ENCODE measurements around the gene PIGW. TPM values are rescaled to one million over a fixed set of nuclear protein-coding genes. Genes with fewer than 3 reads are reported as not detected.

Gene PIGW
- total and polyA plus RNA-seq, 2 donors (not counting 1 experiment from before 2014, with no cell fraction given): 2.6 to 10.1 TPM

DNA sequence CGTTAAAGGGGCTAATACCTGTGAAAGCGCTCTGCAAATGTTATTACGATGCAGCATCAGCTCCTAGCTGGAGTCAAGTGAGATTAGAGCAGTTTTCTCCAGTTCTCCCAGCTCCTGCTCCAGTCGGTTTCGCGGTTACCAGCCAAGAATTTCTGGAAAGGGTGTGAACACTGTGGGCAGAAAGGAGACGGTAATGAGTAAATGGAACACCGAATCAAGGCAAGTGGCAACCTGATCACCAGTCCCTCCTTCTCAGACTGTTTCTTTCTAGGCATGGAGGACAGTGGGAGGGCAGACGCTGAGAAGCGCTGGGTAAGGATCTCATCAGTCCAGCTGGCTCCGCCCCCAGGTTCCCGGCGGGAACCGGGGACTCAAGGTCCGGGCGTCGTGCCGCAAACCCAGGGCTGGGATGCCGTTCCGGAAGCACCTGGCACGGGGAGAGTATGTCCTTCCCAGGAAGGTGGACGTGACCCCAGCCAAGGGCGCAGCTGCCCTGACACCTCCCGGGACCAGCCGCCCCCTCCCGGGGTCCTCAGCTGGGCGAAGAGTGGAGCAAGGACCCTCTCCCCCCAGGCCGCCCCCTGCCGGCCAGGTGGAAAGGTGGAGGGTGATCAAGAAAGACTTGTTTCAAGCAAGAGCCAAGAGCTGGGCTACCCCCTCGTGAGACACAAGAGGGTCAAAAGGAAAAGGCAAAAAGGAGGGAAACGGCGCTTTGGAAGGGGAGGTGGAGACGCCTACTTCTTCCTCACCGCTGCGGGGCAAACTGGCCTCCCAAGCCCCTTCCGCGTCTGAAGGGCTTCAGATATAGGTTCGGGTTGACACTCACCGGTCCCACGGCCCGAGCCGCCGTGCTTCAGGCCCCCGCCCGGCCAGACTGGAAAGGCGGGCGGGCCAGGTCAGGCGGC lies 600 bp upstream of the PIGW start:
- H3K4me1 ChIP-seq (ENCODE audit: control insufficient read depth, extremely low read depth, insufficient read depth, low read length): peaks cover 1% of the 10 kb centered on the region

DNA sequence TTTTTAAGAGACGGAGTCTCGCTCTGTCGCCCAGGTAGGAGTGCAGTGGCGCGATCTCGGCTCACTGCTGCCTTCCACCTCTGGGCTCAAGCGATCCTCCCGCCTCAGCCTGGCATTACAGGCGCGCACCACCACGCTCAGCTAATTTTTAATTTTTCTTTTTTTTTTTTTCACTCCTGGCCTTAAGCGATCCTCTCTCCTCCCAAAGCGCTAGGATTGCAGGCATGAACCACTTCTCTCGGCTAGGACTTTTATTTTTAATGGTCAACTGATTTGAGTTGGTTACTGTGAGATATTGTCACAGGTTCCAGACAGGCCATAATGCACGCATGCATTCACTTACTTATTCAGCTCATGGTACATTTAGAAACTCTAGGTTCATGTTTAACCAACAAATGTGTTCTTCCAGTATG lies 888 bp downstream of the PIGW start:
- Histone ChIP-seq H3K9me3 (ENCODE audit: control insufficient read depth, insufficient read depth, low read depth, low read length) (no peaks in the 10 kb centered on the region), H2AFZ (ENCODE audit: low read length) (peak overlapping the region; percentile 39), H3K4me3 (replicated peaks in 1 of 4; ENCODE audit: control extremely low read depth in 1 of 4, insufficient read depth in 1 of 4, low read depth in 3 of 4, low read length in 4 of 4) (peak overlapping the region; percentile 80 to 91 (median 88)), H3K79me2 (ENCODE audit: control insufficient read depth, insufficient read depth, low read length) (peaks cover 6% of the 10 kb centered on the region), H3K36me3 (ENCODE audit: control insufficient read depth, insufficient read depth, low read length) (peaks cover 10% of the 10 kb centered on the region), H3K27ac (ENCODE audit: insufficient read depth, low read length) (peak overlapping the region; percentile 98), H3K9ac (ENCODE audit: insufficient read depth, low read length) (peak overlapping the region; percentile 98), H3K27me3 (ENCODE audit: control insufficient read depth, insufficient read depth, low read length) (no peaks in the 10 kb centered on the region), H3K4me1 (ENCODE audit: control insufficient read depth, extremely low read depth, insufficient read depth, low read length) (no peaks in the 10 kb centered on the region), H3K4me2 (ENCODE audit: extremely low read depth, insufficient read depth, low read length) (peak overlapping the region; percentile 81), H4K20me1 (ENCODE audit: control insufficient read depth, extremely low read depth, insufficient read depth, low read length) (no peaks in the 10 kb centered on the region)
- DNase-seq (ENCODE audit: low read depth in 2 of 2): no peak
- TF ChIP-seq EZH2 (IDR thresholded peaks at IDR 0.05; ENCODE audit: low read length, missing control alignments) (no peak), CTCF (conservative IDR thresholded peaks at IDR 0.05 in 1 of 2, IDR thresholded peaks at IDR 0.05 in 1 of 2; ENCODE audit: low read depth in 1 of 2, low read length in 2 of 2) (no peak)

More for the DNA sequence above, 600 bp upstream of the PIGW start:
- Histone ChIP-seq H3K36me3 (ENCODE audit: control insufficient read depth, insufficient read depth, low read length) (peaks cover 10% of the 10 kb centered on the region), H3K27me3 (ENCODE audit: control insufficient read depth, insufficient read depth, low read length) (no peaks in the 10 kb centered on the region), H3K79me2 (ENCODE audit: control insufficient read depth, insufficient read depth, low read length) (peaks cover 6% of the 10 kb centered on the region), H3K9ac (ENCODE audit: insufficient read depth, low read length) (peak overlapping the region; percentile 98), H3K27ac (ENCODE audit: insufficient read depth, low read length) (peak overlapping the region; percentile 98), H2AFZ (ENCODE audit: low read length) (peak overlapping the region; percentile 70), H3K4me2 (ENCODE audit: extremely low read depth, insufficient read depth, low read length) (peak overlapping the region; percentile 81), H3K4me3 (replicated peaks in 1 of 4; ENCODE audit: control extremely low read depth in 1 of 4, insufficient read depth in 1 of 4, low read depth in 3 of 4, low read length in 4 of 4) (peak overlapping the region; percentile 80 to 91 (median 88)), H3K9me3 (ENCODE audit: control insufficient read depth, insufficient read depth, low read depth, low read length) (no peaks in the 10 kb centered on the region), H4K20me1 (ENCODE audit: control insufficient read depth, extremely low read depth, insufficient read depth, low read length) (no peaks in the 10 kb centered on the region)
- TF ChIP-seq EZH2 (IDR thresholded peaks at IDR 0.05; ENCODE audit: low read length, missing control alignments) (no peak), CTCF (conservative IDR thresholded peaks at IDR 0.05 in 1 of 2, IDR thresholded peaks at IDR 0.05 in 1 of 2; ENCODE audit: low read depth in 1 of 2, low read length in 2 of 2) (peak; percentile 41 to 47)
- peak; percentile 31 to 58 for DNase-seq (ENCODE audit: low read depth in 2 of 2)

DNA sequence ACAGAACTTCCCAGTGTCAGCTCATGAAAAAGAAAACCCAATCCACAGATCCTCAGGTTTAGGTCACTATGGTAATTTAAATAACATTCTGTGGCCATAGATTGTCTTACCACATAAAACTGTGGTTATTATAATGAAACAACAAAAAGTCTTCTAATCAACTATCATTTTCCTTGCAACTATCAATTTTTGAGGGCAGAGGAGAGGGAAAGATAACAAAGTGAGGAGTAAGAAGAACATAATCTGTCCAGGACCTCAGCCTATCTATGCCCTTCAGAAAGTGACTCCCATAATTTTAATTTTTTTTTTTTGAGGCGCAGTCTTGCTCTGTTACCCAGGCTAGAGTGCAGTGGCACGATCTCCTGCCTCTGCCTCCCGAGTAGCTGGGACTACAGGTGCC lies 5.9 kb downstream of the PIGW start:
- H2AFZ ChIP-seq (ENCODE audit: low read length): no peak overlapping the region
- no peak overlapping the region for H3K4me3 ChIP-seq (replicated peaks in 1 of 4; ENCODE audit: control extremely low read depth in 1 of 4, insufficient read depth in 1 of 4, low read depth in 3 of 4, low read length in 4 of 4)
- no peaks in the 10 kb centered on the region for H3K27me3 ChIP-seq (ENCODE audit: control insufficient read depth, insufficient read depth, low read length)
- H3K9ac ChIP-seq (ENCODE audit: insufficient read depth, low read length): no peak overlapping the region
- H3K27ac ChIP-seq (ENCODE audit: insufficient read depth, low read length): no peak overlapping the region
- no peak for DNase-seq (ENCODE audit: low read depth in 2 of 2)
- peaks cover 29% of the 10 kb centered on the region for H3K79me2 ChIP-seq (ENCODE audit: control insufficient read depth, insufficient read depth, low read length)
- H4K20me1 ChIP-seq (ENCODE audit: control insufficient read depth, extremely low read depth, insufficient read depth, low read length): no peaks in the 10 kb centered on the region
- H3K4me2 ChIP-seq (ENCODE audit: extremely low read depth, insufficient read depth, low read length): no peak overlapping the region
- H3K4me1 ChIP-seq (ENCODE audit: control insufficient read depth, extremely low read depth, insufficient read depth, low read length): no peaks in the 10 kb centered on the region
- H3K9me3 ChIP-seq (ENCODE audit: control insufficient read depth, insufficient read depth, low read depth, low read length): no peaks in the 10 kb centered on the region
- no peak for TF ChIP-seq CTCF (conservative IDR thresholded peaks at IDR 0.05 in 1 of 2, IDR thresholded peaks at IDR 0.05 in 1 of 2; ENCODE audit: low read depth in 1 of 2, low read length in 2 of 2)
- TF ChIP-seq EZH2 (IDR thresholded peaks at IDR 0.05; ENCODE audit: low read length, missing control alignments): no peak
- no peaks in the 10 kb centered on the region for H3K36me3 ChIP-seq (ENCODE audit: control insufficient read depth, insufficient read depth, low read length)
